Activated naive CD8-positive, alpha-beta T cell treated with anti-CD3 and anti-CD28 coated beads for 36 hours (primary cell): ENCODE data around the gene TOM1L2. TPM values are rescaled to one million over a fixed set of nuclear protein-coding genes. Genes with fewer than 3 reads are reported as not detected.

Experiments
- DNase-seq: peaks from one replicate; pipeline ENCODE4 v3.0.0; 2021
- H3K27ac Mint-ChIP-seq: one replicate; pipeline ENCODE4 v1.8.0; 2022; ENCODE audit warnings: mild to moderate bottlenecking, moderate library complexity, mixed read lengths
- H3K27me3 Mint-ChIP-seq: one replicate; pipeline ENCODE4 v1.8.0; 2022; ENCODE audit warnings: mild to moderate bottlenecking, mixed read lengths
- H3K36me3 Mint-ChIP-seq: one replicate; pipeline ENCODE4 v1.8.0; 2021; ENCODE audit warnings: mild to moderate bottlenecking, mixed read lengths
- H3K4me1 Mint-ChIP-seq: one replicate; pipeline ENCODE4 v1.8.0; 2021; ENCODE audit warnings: mixed read lengths
- H3K4me3 Mint-ChIP-seq: one replicate; pipeline ENCODE4 v1.8.0; 2022; ENCODE audit warnings: mild to moderate bottlenecking, moderate library complexity, mixed read lengths
- H3K9me3 Mint-ChIP-seq: one replicate; pipeline ENCODE4 v1.8.0; 2022; ENCODE audit warnings: mixed read lengths
- total RNA-seq, 2 experiments: library from RNA; stranded (reverse); gene quantifications; one replicate each; pipeline ENCODE4 v1.2.3, GENCODE V29; 2021

The TOM1L2 gene
- total RNA-seq, 2 experiments from 2014 or later = 8.5 to 9.0 TPM

GRCh38 chr17:17899486-17899885 lies 72.7 kb downstream of the TOM1L2 start:
- Mint-ChIP-seq H3K36me3 (no peaks in the 10 kb centered on the region), H3K27me3 (no peaks in the 10 kb centered on the region), H3K4me1 (peaks cover 6% of the 10 kb centered on the region), H3K4me3 (no peak overlapping the region), H3K9me3 (no peaks in the 10 kb centered on the region), H3K27ac (no peak overlapping the region)
- DNase-seq = no peak

DNA sequence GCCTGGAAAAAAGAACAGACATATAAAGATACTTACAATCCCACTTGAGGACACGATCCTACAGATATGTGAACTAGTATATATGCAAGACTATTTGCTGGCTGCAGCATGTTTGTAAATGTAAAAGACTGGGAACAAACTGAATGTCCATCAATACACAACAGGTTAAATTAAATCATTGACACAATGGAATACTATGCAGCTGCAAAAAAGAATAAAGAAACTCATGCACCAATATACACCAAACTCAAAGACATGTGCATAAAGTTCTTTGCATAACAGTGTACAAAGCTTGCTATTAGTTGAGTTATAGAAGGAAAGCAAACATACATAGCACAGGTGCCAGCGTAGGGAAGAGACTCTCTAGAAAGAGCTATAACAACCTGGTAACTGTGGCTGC lies 73.5 kb downstream of the TOM1L2 start:
- no peaks in the 10 kb centered on the region for H3K27me3 Mint-ChIP-seq

DNA sequence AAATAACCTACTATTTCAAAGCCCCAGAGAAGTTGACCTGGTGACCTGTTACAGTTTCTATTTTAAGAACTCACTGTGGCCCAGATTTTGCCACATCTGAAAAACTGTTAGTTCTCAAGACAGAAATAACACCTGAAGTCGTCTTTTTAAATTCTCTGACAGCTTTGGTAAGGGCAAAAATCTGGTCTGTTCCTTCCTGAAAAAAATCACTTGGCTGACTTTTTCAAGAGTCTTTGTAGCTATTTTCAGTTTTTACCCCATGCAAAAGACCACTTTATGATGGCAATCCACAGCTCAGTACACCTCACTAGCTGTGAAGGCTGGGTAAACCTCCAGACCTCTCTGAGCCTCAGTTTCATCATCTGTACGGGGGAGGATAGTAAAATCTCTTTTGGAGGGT lies 74.8 kb downstream of the TOM1L2 start:
- Mint-ChIP-seq H3K4me3 (no peak overlapping the region), H3K9me3 (no peaks in the 10 kb centered on the region), H3K4me1 (peaks cover 6% of the 10 kb centered on the region), H3K36me3 (no peaks in the 10 kb centered on the region), H3K27me3 (no peaks in the 10 kb centered on the region), H3K27ac (no peak overlapping the region)
- DNase-seq = no peak

More for the DNA sequence above, 73.5 kb downstream of the TOM1L2 start:
- no peaks in the 10 kb centered on the region for H3K9me3 Mint-ChIP-seq
- no peak overlapping the region for H3K4me3 Mint-ChIP-seq
- H3K4me1 Mint-ChIP-seq = peaks cover 6% of the 10 kb centered on the region
- no peak overlapping the region for H3K27ac Mint-ChIP-seq
- H3K36me3 Mint-ChIP-seq = no peaks in the 10 kb centered on the region
- DNase-seq = no peak

GRCh38 chr17:17896746-17897145 lies 75.5 kb downstream of the TOM1L2 start:
- H3K27me3 Mint-ChIP-seq = no peaks in the 10 kb centered on the region
- no peak overlapping the region for H3K27ac Mint-ChIP-seq
- no peaks in the 10 kb centered on the region for H3K9me3 Mint-ChIP-seq
- DNase-seq = no peak
- no peaks in the 10 kb centered on the region for H3K36me3 Mint-ChIP-seq
- H3K4me3 Mint-ChIP-seq = no peak overlapping the region
- H3K4me1 Mint-ChIP-seq = peaks cover 8% of the 10 kb centered on the region

DNA sequence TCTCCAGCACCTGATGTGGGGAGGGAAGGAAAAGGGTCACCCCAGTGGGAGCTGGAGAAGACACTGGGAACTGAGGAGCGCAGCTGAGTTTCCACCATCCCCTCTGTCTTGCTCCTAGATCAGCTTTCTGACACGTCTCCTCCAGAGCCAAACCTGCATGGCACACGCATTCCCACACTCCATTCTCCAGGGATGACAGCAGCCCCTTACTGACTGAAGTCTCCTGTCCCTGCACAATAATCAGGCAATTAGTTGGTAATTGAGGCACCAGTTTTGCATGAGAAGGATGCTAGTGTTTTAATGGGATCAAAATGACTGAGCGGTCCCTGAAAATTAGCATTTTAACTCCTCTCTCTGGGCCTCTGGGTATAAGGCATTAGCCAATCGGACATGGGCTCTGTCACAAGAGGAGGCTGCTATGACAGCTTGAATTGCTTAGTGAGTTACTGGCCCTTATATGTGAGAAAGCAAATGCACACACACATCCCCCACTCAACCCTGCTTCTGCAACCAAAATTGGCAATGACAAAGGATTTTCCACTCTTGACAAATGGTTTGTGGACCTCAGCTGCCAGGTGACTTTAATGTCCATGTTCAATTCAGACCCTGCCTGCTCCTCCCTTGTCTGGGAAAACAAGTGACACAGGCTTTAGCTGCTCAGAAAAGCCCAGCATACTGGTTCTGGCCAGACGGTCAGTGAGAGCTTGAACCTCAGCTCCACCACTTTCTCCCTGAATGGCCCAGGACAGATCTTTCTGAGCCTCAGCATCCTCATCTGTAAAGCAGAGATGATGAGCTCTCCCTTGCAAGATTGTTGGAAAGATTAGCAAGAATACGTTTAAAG lies 78.2 kb downstream of the TOM1L2 start:
- H3K9me3 Mint-ChIP-seq = no peaks in the 10 kb centered on the region
- DNase-seq = no peak
- H3K27ac Mint-ChIP-seq = no peak overlapping the region
- no peak overlapping the region for H3K4me3 Mint-ChIP-seq
- H3K4me1 Mint-ChIP-seq = peaks cover 10% of the 10 kb centered on the region
- H3K36me3 Mint-ChIP-seq = peaks cover 2% of the 10 kb centered on the region
- no peaks in the 10 kb centered on the region for H3K27me3 Mint-ChIP-seq

- H3K27me3 Mint-ChIP-seq = no peaks in the 10 kb centered on the region
- H3K36me3 Mint-ChIP-seq = peaks cover 2% of the 10 kb centered on the region
- DNase-seq = no peak
- H3K4me1 Mint-ChIP-seq = peaks cover 10% of the 10 kb centered on the region
- H3K4me3 Mint-ChIP-seq = no peak overlapping the region
- no peaks in the 10 kb centered on the region for H3K9me3 Mint-ChIP-seq
- no peak overlapping the region for H3K27ac Mint-ChIP-seq
Measured at GRCh38 chr17:17892731-17893130, 79.5 kb downstream of the TOM1L2 start.

DNA sequence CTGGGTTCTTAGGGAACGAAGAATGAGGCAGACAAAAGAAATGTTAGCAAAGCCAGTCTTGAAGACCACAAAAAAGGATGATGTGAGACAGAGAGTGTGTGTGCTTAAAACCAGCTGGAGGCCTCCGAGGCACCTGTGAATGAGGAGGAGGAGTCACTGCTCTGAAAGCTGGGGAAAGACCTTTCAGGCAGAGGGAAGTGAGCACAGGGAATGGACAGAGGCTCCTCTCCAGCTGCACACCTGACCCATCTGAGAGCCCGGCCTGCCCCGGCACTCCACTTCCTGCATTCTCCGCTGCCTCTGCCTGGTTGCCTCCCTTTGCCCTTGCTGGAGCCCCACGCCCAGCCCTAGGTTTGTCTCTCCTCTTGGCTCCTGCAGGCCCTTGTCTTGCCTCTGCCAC lies 80.2 kb downstream of the TOM1L2 start:
- Mint-ChIP-seq H3K4me3 (no peak overlapping the region), H3K27ac (no peak overlapping the region), H3K36me3 (peaks cover 2% of the 10 kb centered on the region), H3K27me3 (no peaks in the 10 kb centered on the region), H3K9me3 (no peaks in the 10 kb centered on the region), H3K4me1 (peaks cover 6% of the 10 kb centered on the region)
- DNase-seq = no peak

DNA sequence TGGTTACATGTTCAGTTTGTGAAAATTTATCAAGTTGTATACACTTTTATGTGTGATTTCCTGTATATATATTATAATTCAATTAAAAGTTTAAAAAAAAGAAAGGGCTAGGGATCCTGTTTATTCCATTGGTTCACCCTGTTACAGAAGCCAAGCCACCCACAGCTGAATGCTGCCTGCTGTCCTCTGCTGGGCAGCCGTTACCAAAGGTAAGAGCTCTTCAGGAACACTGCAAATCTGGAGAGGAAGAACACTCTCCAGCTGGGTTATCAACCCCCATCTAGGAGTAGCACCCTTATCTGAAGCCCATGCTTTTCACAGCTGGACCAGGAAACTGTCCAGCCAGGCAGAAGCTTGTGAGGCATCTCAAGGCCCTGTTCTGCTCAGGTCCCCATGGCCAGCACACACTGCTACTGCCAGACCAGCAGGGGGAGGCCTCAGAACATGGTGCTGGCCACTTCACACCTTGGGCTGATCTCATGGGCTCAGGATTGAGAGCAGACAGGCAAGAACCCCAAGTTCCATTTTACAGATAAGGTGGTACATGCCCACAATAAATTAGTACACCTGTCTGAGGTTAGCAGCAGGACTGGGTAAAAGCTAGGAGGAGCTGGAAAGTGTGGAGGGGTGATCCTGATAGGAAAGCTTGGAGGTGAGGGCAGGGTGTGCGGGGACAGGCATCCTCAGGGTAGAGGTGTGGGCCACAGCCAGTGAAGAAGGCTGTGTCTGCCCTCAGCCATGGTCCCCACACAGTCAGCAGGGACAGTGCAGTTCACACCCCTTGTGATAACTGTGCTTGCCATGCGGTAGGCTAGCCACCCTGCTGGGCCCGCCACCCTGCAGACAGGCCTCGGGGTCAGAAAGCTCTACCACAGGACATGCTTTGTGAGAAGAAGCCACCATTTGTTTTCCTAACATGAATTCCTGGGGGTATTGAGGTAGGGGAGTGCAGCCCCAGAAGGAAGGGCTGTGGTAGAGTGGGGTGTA lies 81.1 kb downstream of the TOM1L2 start:
- Mint-ChIP-seq H3K27me3 (no peaks in the 10 kb centered on the region), H3K9me3 (no peaks in the 10 kb centered on the region), H3K36me3 (peaks cover 2% of the 10 kb centered on the region), H3K4me1 (peaks cover 4% of the 10 kb centered on the region), H3K4me3 (no peak overlapping the region), H3K27ac (no peak overlapping the region)
- peak; percentile 38 for DNase-seq

- H3K4me3 Mint-ChIP-seq = no peak overlapping the region
- no peaks in the 10 kb centered on the region for H3K27me3 Mint-ChIP-seq
- H3K36me3 Mint-ChIP-seq = peaks cover 2% of the 10 kb centered on the region
- no peak for DNase-seq
- H3K27ac Mint-ChIP-seq = no peak overlapping the region
- no peaks in the 10 kb centered on the region for H3K9me3 Mint-ChIP-seq
- H3K4me1 Mint-ChIP-seq = peaks cover 4% of the 10 kb centered on the region
Measured at GRCh38 chr17:17889922-17890321, 82.3 kb downstream of the TOM1L2 start.

DNA sequence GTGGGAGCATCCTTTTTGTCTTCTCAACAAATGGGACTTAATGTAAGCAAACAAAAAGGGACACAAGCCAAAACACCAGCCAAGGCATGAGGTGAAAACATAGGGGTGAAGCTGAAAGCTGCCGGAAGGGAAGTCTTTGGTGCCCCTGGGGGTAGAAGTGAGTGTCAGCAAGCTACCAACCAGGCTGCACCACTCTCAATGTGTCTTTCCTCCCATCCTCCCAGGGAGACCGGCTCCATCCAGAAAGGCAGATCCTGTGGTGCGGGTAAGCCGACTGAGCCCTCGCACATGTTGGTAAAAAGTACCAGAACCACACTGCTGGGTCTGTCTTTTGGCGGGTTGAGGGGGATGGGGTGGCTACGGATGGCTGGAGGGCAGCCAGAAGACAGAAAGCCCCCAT lies 83.4 kb downstream of the TOM1L2 start:
- DNase-seq = no peak
- H3K36me3 Mint-ChIP-seq = peaks cover 2% of the 10 kb centered on the region
- no peaks in the 10 kb centered on the region for H3K9me3 Mint-ChIP-seq
- H3K4me1 Mint-ChIP-seq = peaks cover 4% of the 10 kb centered on the region
- no peak overlapping the region for H3K4me3 Mint-ChIP-seq
- H3K27ac Mint-ChIP-seq = no peak overlapping the region
- no peaks in the 10 kb centered on the region for H3K27me3 Mint-ChIP-seq

DNA sequence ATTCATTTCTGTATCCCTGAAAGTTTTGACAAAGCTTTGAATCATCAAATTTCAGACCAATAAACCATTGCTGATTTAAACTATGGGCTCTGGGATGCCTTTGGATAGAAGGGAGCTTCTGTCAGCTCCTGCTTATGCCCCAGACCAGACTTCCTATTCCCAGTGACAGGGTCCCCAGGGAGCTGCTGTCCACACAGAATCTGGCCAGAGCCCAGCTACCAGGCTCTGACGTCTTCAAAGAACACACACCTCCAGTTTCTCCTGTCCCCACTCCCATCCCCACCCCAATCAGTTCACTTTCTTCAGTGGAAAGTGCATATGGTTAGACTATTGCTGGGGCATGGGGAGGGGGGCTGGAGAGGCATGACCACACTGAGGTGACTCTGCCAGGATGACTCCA lies 83.8 kb downstream of the TOM1L2 start:
- peaks cover 2% of the 10 kb centered on the region for H3K36me3 Mint-ChIP-seq
- no peaks in the 10 kb centered on the region for H3K9me3 Mint-ChIP-seq
- no peaks in the 10 kb centered on the region for H3K27me3 Mint-ChIP-seq
- no peak for DNase-seq
- no peak overlapping the region for H3K27ac Mint-ChIP-seq
- H3K4me3 Mint-ChIP-seq = no peak overlapping the region
- H3K4me1 Mint-ChIP-seq = peaks cover 4% of the 10 kb centered on the region

DNA sequence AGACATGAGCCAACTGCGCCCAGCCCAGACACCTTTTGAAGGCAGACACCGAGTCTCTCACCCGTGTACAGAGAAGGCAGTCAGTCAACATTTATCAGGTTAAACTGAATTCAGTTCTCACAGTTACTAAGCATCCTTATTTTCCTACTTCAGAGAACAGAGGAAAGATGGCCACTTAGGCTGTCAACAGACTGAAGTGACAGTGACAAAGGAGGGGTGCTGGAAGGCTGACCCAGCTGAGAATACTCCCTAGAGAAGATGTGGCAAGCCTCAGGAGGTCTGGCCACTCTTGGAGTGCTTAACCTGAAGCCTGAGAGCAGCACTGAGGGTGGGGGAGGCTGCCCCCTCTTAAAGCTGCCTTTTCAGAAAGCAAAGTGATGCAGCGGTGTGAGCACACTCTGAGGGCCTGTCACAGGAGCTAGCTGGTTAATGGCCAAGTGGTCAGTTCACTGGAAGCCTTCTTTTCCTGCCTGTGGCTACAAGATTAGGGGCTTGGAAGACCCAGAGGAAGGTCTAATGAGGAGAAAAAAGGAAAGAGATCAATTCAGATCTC lies 84.4 kb downstream of the TOM1L2 start:
- no peaks in the 10 kb centered on the region for H3K27me3 Mint-ChIP-seq
- peaks cover 4% of the 10 kb centered on the region for H3K4me1 Mint-ChIP-seq
- H3K9me3 Mint-ChIP-seq = no peaks in the 10 kb centered on the region
- DNase-seq = no peak
- H3K4me3 Mint-ChIP-seq = no peak overlapping the region
- H3K36me3 Mint-ChIP-seq = peaks cover 2% of the 10 kb centered on the region
- no peak overlapping the region for H3K27ac Mint-ChIP-seq

DNA sequence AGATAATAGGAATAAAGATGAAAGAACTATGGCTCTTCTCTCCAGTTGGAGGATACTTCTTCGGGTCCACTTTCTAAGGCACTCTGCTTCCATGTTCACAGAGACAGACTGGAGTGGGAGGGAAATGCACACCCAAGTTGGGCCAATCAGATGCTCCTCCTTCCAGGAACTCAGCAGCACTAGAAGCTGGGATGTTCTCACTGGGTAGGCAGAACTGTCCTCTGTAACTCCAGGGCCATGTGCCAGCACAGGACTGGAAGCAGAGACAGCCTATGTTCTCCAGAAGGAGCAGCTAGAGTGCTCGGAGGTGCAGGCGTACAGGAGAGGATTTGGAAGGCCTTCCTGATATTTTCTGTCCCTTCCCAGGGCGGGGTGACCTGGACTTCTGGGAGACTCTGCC lies 85.5 kb downstream of the TOM1L2 start:
- Mint-ChIP-seq H3K36me3 (peaks cover 2% of the 10 kb centered on the region), H3K9me3 (no peaks in the 10 kb centered on the region), H3K4me1 (peaks cover 1% of the 10 kb centered on the region), H3K4me3 (no peak overlapping the region), H3K27me3 (no peaks in the 10 kb centered on the region), H3K27ac (no peak overlapping the region)
- no peak for DNase-seq

DNA sequence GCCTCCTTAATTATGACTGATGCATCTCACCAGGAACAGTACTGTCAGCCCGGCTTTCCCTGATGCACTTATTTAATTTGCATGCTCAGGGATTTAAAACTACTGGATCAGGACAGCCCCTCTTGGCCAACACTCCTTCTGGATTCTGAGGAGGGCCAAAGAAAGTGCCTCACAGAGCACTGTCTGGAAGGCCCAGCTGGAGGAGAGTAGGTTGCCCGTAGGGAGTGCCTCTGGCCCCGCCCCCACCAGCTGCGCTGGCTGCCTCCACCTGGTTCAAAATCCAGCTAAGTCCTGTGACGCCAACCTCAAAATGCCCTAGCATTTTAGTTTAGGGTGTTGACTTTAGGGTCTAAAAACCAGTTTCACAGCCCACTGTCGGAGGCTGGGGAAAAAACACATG lies 86.0 kb downstream of the TOM1L2 start:
- Mint-ChIP-seq H3K36me3 (peaks cover 2% of the 10 kb centered on the region), H3K27me3 (no peaks in the 10 kb centered on the region), H3K4me3 (no peak overlapping the region), H3K4me1 (peaks cover 1% of the 10 kb centered on the region), H3K27ac (no peak overlapping the region), H3K9me3 (no peaks in the 10 kb centered on the region)
- DNase-seq = no peak
